Raji (cell line): ENCODE data around the gene ADNP2.

ENCODE experiments used
- POLR2A ChIP-seq: IDR thresholded peaks from 2 replicates; pipeline ENCODE4 v1.6.1; 2011; ENCODE audit warnings: low read depth, low read length, control low read depth; ENCODE audit not compliant: insufficient read depth

The ADNP2 gene

GRCh38 chr18:80129672-80130367 lies 20.8 kb downstream of the ADNP2 start:
- TF ChIP-seq POLR2A: no peak

- no peak for TF ChIP-seq POLR2A
Observed at GRCh38 chr18:80130555-80130954, 21.5 kb downstream of the ADNP2 start.

GRCh38 chr18:80132180-80132812 lies 23.2 kb downstream of the ADNP2 start:
- no peak for TF ChIP-seq POLR2A

- no peak for TF ChIP-seq POLR2A
Observed at GRCh38 chr18:80133124-80133523, 24.1 kb downstream of the ADNP2 start.

GRCh38 chr18:80135136-80135535 lies 26.1 kb downstream of the ADNP2 start:
- TF ChIP-seq POLR2A: no peak

DNA sequence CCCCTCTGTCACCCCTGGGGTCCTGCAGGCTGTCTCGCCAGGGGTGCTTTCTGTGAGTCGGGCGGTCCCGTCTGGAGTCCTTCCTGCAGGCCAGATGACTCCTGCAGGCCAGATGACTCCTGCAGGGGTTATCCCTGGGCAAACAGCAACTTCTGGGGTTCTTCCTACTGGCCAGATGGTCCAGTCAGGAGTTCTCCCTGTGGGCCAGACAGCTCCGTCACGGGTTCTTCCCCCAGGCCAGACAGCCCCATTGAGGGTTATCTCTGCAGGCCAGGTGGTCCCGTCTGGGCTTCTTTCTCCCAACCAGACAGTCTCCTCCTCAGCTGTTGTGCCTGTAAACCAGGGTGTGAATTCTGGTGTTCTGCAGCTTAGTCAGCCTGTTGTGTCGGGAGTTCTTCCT lies 27.6 kb downstream of the ADNP2 start:
- TF ChIP-seq POLR2A: no peak

- TF ChIP-seq POLR2A: no peak
Observed at GRCh38 chr18:80137137-80137536, 28.1 kb downstream of the ADNP2 start.

DNA sequence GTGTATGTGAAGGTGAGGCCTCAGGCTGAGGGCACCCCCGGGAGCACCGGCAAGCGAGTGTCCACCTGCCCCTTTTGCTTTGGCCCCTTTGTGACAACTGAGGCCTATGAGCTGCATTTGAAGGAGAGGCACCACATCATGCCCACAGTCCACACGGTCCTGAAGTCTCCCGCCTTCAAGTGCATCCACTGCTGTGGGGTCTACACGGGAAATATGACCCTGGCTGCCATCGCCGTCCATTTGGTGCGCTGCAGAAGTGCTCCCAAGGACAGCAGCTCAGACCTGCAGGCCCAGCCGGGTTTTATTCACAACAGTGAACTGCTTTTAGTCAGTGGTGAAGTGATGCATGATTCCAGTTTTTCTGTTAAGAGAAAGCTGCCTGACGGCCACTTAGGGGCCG lies 28.9 kb downstream of the ADNP2 start:
- TF ChIP-seq POLR2A: no peak

DNA sequence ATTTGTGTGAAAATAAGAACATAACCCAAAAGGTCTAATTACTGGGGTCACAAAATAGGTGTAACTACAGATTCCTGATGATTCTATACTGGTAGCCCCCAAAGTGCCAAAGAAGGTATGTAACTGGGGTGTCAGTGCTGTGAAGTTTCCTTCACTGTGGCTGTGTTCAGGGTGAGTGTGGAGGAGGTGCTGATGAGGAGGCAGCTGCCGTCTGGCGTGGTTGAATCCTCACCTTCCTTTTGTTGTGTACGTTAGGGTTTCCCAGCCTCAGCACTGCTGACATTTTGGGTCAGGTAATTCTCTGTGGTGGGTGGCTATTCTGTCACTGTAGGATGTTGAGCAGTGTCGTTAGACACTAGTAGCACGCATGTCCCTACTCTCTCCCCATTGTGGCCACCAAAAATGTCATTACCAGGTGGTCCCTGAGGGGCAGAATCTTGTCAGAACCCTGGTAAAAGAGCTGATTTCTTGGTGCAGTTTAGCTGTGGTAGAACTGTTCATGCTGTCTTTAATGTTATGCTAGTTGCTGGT lies 31.5 kb downstream of the ADNP2 start:
- TF ChIP-seq POLR2A: no peak

DNA sequence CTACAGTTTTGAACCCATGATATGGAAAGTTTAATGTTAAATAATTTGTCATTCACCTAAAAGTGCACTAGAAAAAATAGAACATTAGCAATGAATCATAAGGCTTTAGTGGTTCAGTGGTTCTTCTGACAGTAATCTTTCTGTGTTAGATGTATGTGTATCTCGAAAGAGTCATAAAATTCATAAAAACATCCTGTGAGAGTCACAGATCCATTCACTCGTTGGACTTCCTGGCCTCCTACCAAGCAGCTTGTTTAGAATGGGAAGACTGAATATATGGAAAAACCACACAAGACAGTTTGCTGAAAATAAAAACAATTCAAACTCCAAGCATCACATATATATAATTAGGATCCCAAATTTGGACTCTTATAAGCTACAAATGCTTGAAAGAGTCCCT lies 34.8 kb downstream of the ADNP2 start:
- no peak for TF ChIP-seq POLR2A

DNA sequence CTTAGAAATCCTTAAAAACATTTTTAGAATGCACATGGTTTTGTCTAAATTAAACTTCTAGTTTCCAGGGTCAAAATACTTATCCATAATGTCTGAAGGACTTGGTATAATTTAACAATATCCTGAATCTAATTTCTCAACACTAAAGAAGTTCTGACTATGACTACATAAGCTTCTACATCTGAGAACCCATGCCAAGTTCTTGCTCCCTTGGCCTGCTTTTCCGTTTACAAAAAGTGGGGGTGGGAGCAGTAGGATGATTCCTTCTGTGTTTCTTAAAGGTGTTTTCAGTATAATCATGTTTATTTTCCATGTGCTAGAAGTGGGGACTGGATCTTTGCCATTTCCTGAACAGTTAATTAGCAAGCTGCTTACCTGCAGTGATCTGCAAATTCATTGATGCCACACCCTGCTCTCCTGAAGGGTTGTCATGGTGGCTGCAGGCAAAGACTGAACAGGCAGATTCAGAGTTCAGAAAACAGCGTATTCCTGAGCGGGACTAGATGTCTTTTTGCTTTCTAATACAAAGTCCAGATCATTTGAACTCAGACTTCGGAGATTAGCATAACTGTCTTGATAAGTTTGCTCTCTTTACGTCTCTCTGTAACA lies 36.2 kb downstream of the ADNP2 start:
- TF ChIP-seq POLR2A: no peak

- TF ChIP-seq POLR2A: no peak
Observed at GRCh38 chr18:80147037-80147417, 38.0 kb downstream of the ADNP2 start.

GRCh38 chr18:80147418-80148325 lies 38.6 kb downstream of the ADNP2 start:
- TF ChIP-seq POLR2A: peak; percentile 100

DNA sequence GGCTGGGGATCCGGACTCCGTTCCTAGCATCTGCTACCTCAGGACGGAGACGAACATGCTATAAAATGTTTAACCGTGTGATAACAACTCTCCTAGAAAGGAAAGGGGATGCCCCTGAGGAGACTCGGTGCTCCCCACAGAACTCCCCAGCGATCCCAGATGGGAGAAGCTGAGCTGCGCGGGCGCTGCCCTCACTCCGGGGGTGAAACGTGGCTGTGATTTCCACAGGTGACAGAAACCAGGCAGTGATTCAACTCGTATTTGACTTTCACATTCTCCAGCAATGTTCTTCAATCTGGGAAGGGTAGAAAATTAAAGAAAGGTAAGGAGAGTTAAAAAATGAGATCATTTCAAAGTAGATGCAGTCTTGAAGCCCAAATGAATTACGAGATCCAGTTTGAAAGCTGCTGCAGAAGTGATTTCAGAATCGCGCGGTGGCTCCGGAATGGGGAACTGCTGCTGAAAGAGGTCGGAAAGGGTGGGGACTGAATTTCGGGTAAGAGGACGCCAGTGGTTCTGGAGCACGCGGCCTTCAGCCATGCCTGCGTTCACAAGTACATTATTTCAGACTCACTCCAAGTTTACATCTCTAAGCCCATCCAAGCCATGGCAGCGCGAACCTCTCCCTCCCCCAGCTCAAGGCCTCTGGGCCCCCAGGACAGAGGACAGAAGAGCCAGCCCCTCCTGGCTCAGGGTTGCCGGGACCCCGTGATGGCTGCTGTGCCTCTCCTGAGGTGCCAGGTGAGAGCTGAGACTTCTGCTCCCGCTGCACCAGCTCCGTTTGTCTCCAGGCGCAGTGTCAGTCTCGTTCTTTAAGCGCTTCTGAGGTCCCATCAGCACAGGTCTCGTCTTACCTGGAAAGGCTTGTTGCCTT lies 39.5 kb downstream of the ADNP2 start:
- no peak for TF ChIP-seq POLR2A
